22Rv1 (cell line): ENCODE results near the gene CCDC68.

Experiments used
- H3K27ac ChIP-seq: fragments of 450-650 bp; 2 replicates; pipeline ENCODE4 v1.5.1; 2017
- CTCF ChIP-seq: fragments of 450-650 bp; IDR thresholded peaks from 2 replicates; pipeline ENCODE4 v1.5.1; 2017; ENCODE audit warnings: mild to moderate bottlenecking
- ZFX ChIP-seq: fragments of 450-650 bp; IDR thresholded peaks from 2 replicates; pipeline ENCODE4 v1.6.1; 2017; ENCODE audit warnings: antibody characterized with exemption, borderline replicate concordance

CCDC68 gene

GRCh38 chr18:54878159-54878622 lies 81.1 kb downstream of the CCDC68 start:
- H3K27ac ChIP-seq: no peak overlapping the region
- no peak for TF ChIP-seq ZFX

GRCh38 chr18:54877076-54877475 lies 82.2 kb downstream of the CCDC68 start:
- H3K27ac ChIP-seq: no peak overlapping the region
- TF ChIP-seq ZFX: no peak

- TF ChIP-seq ZFX (no peak), CTCF (no peak)
These were observed 84.2 kb downstream of the CCDC68 start for GRCh38 chr18:54875063-54875462.

GRCh38 chr18:54873884-54874255 lies 85.4 kb downstream of the CCDC68 start:
- peak overlapping the region; percentile 20; the same call in 1 of the 2 replicates for H3K27ac ChIP-seq
- TF ChIP-seq CTCF (no peak), ZFX (no peak)

More at GRCh38 chr18:54875063-54875462, 84.2 kb downstream of the CCDC68 start:
- no peak overlapping the region for H3K27ac ChIP-seq

- no peak overlapping the region for H3K27ac ChIP-seq
- TF ChIP-seq CTCF (no peak), ZFX (no peak)
These were observed 86.6 kb downstream of the CCDC68 start for GRCh38 chr18:54872681-54873080.

GRCh38 chr18:54871231-54871630 lies 88.0 kb downstream of the CCDC68 start:
- TF ChIP-seq ZFX (no peak), CTCF (no peak)
- no peak overlapping the region for H3K27ac ChIP-seq

GRCh38 chr18:54867131-54867530 lies 92.1 kb downstream of the CCDC68 start:
- no peak overlapping the region for H3K27ac ChIP-seq
- TF ChIP-seq CTCF: no peak
- no peak for TF ChIP-seq ZFX

- TF ChIP-seq ZFX (no peak), CTCF (no peak)
- H3K27ac ChIP-seq: no peak overlapping the region
These were observed 98.3 kb downstream of the CCDC68 start for GRCh38 chr18:54860941-54861340.
